Activated naive CD4-positive, alpha-beta T cell treated with Interleukin-2 at 50 U/mL for 16 hours (primary cell): Measurements from ENCODE around the gene C4A.
A peak's percentile ranks its signal among the peaks of the same experiment; 100 is the strongest.
"Not testable (repeated sequence)": the region's sequence is repeated elsewhere in the genome, so short reads cannot be mapped to it uniquely, and the experiment has no call there.

ENCODE experiments used
- DNase-seq: peaks from one replicate; pipeline ENCODE4 v3.0.0-alpha.2; 2020

C4A gene

DNA sequence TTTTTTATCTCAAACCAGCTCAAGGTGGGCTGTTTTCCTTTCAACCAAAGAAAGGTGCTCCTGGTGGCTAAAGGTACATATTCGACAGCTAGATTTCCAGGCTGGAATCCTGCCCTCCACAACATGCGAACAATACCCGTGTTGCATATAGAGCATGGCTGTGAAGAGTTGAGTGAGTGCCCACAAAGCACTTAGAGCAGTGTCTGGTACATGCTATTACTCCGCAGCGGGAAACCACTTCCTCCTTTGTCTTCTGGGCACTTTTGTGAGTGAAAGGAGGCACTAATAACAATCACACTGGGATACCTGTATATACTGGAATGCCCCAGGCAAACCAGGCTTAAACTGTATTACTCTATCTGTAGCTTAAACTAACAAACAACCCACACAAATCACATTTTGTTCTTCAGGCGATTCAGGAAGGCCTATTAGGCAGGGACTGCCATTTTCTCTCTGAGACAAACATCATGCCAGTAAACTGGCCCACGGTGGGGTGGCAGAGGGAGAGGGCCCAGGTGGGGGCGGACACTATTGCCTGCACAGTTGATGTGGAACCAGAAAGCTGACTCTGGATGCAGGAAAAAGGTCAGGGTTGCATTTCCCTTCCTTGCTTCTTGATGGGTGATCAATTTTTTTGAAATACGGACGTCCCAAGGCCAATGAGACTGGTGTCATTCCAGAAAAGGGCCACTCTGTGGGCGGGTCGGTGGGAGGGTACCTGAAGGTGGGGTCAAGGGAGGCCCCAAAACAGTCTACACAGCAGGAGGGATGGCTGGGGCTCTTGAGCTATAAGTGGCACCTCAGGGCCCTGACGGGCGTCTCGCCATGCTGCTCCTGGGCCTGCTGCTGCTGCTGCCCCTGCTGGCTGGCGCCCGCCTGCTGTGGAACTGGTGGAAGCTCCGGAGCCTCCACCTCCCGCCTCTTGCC, 56.0 kb downstream of the C4A start, which contains the start of gene CYP21A2:
Gene CYP21A2 (plus strand): TSS at position 818 of the 927 bp plus-strand sequence. CDS start 8 bp downstream, at position 826.
- DNase-seq = not testable (repeated sequence)

GRCh38 chr6:32038878-32039277, 57.0 kb downstream of the C4A start:
- DNase-seq = not testable (repeated sequence)

GRCh38 chr6:32039321-32040274, 57.7 kb downstream of the C4A start:
- DNase-seq = not testable (repeated sequence)

GRCh38 chr6:32040299-32041049, 58.6 kb downstream of the C4A start:
- not testable (repeated sequence) for DNase-seq

DNA sequence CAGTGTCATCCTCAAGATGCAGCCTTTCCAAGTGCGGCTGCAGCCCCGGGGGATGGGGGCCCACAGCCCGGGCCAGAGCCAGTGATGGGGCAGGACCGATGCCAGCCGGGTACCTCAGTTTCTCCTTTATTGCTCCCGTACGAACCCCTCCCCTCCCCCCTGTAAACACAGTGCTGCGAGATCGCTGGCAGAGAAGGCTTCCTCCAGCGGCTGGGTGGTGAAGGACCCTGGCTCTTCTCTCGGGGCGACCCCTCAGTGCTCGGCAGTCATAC, 59.1 kb downstream of the C4A start:
- DNase-seq = not testable (repeated sequence)

DNA sequence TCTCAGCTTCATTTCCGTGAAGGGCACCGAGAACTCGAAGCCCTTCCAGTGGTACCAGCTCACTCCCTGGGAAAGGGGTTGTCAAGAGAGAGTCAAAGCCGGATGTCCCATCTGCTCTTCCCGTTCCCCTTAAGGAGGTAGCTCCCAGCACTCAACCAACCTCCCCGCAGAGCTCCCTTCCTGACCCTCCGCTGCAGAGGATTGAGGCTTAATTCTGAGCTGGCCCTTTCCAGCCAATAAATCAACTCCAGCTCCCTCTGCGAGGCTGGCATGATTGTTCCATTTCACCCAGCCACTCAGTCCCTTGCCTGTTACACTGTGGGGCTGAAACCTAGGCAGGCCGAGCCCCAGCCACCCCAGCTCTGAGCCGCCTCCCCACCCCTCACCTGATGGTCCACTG, 59.5 kb downstream of the C4A start:
- not testable (repeated sequence) for DNase-seq

DNA sequence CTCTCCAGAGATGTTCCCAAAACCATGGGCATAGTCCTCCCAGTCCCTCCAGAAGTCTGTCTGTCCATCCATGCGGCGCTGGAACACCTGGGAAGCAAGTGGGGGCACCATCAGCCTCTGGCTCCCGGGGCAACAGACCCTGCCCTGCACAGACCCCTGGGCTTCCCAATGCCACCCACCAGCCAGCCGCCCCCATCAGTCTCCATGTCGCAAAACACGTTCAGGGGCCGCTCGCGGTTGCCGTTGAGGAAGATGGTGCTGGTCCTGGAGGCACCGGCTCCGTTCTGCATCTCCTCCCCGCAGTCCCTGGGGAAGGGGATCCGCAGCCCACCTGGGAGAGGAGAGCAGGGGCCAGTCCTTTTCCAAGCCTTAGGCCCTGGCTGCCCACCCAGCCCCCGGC, 60.4 kb downstream of the C4A start:
- DNase-seq = not testable (repeated sequence)

DNA sequence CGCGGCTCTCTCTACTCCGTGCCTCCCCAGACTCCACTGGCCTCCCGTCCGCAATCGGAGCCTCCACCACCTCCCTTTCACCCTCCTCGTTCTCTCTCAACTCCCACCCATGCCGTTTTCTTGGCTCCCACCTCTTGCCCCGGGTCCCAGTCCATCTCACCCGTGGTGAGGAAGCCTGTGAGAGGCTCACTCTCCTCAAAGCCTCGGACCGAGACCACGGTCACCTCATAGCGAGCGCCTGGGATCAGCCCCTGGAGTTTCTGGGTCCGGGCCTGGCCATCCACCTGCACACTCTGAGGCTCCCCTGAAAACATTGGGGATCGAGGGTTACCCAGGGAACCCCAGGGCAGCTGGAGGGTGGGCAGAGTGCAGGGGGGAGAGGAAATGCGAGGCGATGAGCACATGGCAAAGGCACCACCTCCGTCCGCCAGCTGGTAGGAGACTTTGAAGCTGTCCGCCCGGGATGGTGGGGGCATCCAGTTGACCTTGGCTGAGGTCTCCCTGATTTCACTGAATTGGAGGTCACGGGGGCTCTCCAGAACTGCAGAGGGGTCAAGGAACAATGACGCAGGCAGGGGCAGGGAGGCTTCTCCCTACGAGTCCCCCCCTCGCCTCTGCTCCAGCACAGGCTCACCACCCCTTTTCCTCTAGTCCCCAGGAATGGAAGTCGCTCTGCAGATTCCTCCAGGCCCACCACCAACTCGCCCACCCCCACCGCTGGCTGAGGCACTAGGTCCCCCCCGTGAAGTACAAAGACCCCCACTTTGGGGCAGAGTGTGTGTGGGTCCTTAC, 61.9 kb downstream of the C4A start:
- not testable (repeated sequence) for DNase-seq

DNA sequence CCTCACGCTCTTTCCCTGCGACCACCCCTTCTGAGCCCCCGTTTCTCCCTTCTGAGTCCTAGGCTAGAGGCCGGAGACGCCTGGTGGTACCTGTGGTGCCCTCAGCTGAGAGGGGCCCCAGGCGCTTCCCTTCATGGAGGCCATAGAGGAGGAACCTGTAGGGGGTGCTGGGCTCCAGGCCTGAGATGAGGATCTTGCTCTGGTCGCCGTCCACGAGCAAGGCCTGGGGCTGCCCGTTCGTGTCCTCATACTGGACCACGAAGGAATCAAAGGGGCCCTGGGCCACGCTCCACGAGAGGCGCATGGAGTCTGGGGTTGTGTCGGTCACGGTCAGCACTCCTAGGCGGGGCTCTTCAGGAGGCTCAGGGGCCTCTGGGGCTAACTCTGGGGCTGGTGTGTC, 63.1 kb downstream of the C4A start:
- not testable (repeated sequence) for DNase-seq

GRCh38 chr6:32045811-32046449, 64.1 kb downstream of the C4A start:
- no peak for DNase-seq

DNA sequence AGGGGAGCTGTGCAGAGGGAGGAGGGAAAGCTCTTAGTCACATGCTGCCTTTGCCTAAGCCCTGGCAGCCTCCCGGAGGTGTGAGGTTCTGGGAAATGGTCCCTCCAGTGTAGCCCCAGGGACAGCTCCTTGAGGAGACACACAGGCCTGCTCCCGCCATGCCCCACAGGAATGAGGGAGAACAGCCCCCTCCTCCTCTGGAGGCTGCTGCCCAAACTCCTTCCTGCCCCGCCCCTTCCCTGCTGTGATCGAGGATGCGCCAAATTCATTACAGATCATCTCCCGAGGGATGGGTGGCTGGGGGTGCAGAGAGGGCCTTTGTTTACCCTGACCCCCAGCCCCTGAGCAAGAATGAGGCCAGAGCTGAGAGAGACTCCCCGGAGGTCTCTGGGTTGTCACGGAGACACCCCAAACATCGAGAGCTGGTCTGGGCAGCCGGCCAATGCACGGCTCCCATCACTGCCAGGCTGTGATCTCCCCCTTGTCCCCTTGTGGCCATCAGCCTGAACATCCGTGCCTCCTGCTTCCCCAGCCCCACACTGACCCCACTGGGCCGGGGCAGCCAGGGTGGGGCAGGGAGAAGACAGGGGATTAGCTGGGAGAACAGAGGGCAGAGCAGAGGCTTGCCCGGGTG, 64.7 kb downstream of the C4A start:
- no peak for DNase-seq

DNA sequence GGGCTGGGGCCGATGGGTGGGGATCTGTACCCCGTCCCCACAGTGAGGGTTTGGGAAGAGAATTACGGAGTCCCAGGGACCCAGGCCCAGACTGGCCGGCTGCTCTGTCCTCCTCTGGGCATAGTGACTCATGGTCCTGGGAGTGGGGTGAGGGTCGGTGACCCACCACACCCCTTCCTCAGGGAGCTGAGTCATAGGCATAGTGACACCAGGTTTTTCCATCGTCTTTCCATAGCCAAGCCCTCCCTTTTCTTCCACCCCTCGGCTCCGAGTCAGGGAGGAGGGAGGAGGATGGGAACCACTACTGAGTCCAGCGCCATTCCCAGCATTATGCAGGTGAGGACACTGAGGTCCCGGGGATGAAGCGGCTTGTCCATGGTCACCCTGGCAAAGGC, 65.2 kb downstream of the C4A start:
- no peak for DNase-seq

- no peak for DNase-seq
Measured at GRCh38 chr6:32047539-32047854, 65.6 kb downstream of the C4A start.

GRCh38 chr6:32047855-32048766, 66.3 kb downstream of the C4A start:
- peak; percentile 72 for DNase-seq

DNA sequence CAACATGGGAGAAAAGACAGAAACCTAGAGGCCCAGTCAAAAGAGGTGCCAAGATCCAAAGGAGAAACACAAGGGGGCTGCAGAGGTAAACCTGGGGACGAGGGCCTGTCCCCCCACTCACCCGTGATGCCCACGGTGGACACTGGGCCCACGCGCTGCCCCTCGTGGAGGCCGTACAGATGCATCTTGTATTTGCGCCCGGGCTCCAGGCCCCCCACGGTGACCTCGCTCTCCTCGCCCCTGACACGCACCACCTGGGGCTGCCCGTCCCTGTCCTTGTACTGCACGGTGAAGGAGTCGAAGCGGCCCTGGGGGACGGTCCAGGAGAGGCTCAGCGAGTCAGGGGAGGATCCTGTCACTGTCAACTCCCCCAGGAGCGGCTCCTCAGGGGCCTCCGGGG, 67.3 kb downstream of the C4A start:
- DNase-seq = not testable (repeated sequence)

- not testable (repeated sequence) for DNase-seq
Measured at GRCh38 chr6:32049736-32050135, 67.9 kb downstream of the C4A start.

GRCh38 chr6:32050562-32050961, 68.7 kb downstream of the C4A start:
- no peak for DNase-seq
